ENCODE data around the gene CRTAP.
"Not testable (repeated sequence)": the region's sequence is repeated elsewhere in the genome, so short reads cannot be mapped to it uniquely, and the experiment has no call there.

The CRTAP gene

DNA sequence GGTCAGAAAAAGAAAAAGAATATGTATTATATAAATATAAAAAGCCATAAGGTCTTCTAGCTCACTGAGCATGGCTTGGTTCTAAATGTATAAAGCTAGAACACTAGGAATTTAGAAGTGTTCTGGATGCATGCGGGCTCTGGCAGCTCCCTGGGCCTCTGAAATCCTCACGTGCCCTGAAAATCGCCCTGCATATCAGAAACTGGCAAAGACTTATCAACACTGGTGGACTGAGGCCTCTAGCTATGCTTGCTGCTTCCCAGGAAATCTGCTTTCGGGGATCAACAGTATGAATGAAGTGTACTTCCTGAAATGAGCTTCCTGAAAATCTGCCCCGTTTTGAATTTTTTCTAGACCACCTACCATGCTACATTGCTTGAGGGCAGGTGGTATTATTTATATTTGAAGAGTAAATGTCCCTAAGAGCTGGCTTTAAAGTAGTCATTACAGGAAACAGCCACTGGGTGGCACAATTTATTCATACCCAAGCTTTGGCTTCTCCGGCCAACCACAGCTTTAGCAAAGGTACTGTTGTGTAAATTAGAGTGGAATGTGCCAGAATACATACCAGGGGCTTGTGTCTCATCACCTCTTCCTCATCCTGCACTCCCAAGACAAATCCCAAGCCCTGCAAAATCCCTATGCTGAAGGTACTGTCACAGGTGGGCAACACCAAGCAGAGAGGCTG is 17.7 kb downstream of the CRTAP start:
- H3K36me3 ChIP-seq (ENCODE audit: control insufficient read depth, insufficient read depth, low read length), result no peaks in the 10 kb centered on the region; the same call in 1 of the 2 replicates
- TF ChIP-seq CTCF (IDR thresholded peaks at IDR 0.05; ENCODE audit: insufficient read depth, low read length, poor library complexity, severe bottlenecking), result peak; percentile 61
- no peaks in the 10 kb centered on the region for H3K27me3 ChIP-seq (replicated peaks; ENCODE audit: control insufficient read depth, insufficient read depth, low read length)
- H3K4me3 ChIP-seq (replicated peaks; ENCODE audit: low read depth, low read length), result no peak overlapping the region
- DNase-seq (ENCODE audit: extremely low read depth, insufficient read length), result no peak

GRCh38 chr3:33132019-33132360 is 18.2 kb downstream of the CRTAP start:
- Histone ChIP-seq H3K27me3 (replicated peaks; ENCODE audit: control insufficient read depth, insufficient read depth, low read length) (no peaks in the 10 kb centered on the region), H3K36me3 (ENCODE audit: control insufficient read depth, insufficient read depth, low read length) (no peaks in the 10 kb centered on the region; the same call in 1 of the 2 replicates), H3K4me3 (replicated peaks; ENCODE audit: low read depth, low read length) (no peak overlapping the region)
- no peak for TF ChIP-seq CTCF (IDR thresholded peaks at IDR 0.05; ENCODE audit: insufficient read depth, low read length, poor library complexity, severe bottlenecking)
- DNase-seq (ENCODE audit: extremely low read depth, insufficient read length), result no peak

DNA sequence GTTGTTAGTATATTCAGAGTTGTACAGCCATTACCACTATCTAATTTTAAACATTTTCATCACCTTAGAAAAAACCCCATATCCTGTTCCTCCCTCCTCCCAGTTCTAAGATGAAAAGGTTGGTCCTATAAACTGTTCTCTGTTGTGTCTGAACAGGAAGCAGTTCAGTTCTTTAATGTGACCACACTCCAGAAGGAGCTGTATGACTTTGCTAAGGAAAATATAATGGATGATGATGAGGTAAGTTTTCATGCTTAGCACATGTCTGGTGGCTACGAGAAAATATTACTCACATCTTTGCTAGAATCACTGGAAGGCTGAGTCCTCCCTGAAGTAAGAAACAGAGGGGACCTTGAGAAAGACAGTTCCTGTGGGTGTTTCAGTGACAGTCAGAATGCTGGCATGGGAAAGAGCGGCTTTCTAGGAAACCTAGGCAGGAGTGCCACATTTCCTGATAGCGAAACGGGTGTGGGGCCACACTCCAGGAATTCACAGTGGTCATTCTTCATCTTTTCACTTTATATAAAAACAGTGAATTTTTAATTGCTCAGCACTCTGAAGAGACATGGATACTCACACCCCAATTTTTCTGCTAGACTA is 20.3 kb downstream of the CRTAP start:
- Histone ChIP-seq H3K4me3 (replicated peaks; ENCODE audit: low read depth, low read length) (no peak overlapping the region), H3K36me3 (ENCODE audit: control insufficient read depth, insufficient read depth, low read length) (no peaks in the 10 kb centered on the region; the same call in 1 of the 2 replicates), H3K27me3 (replicated peaks; ENCODE audit: control insufficient read depth, insufficient read depth, low read length) (no peaks in the 10 kb centered on the region)
- TF ChIP-seq CTCF (IDR thresholded peaks at IDR 0.05; ENCODE audit: insufficient read depth, low read length, poor library complexity, severe bottlenecking), result no peak
- no peak for DNase-seq (ENCODE audit: extremely low read depth, insufficient read length)

- Histone ChIP-seq H3K4me3 (replicated peaks; ENCODE audit: low read depth, low read length) (no peak overlapping the region), H3K36me3 (ENCODE audit: control insufficient read depth, insufficient read depth, low read length) (no peaks in the 10 kb centered on the region; the same call in 1 of the 2 replicates), H3K27me3 (replicated peaks; ENCODE audit: control insufficient read depth, insufficient read depth, low read length) (no peaks in the 10 kb centered on the region)
- no peak for TF ChIP-seq CTCF (IDR thresholded peaks at IDR 0.05; ENCODE audit: insufficient read depth, low read length, poor library complexity, severe bottlenecking)
- DNase-seq (ENCODE audit: extremely low read depth, insufficient read length), result no peak
Observed at GRCh38 chr3:33137691-33138090, 23.9 kb downstream of the CRTAP start.

- not testable (repeated sequence) for H3K36me3 ChIP-seq (ENCODE audit: control insufficient read depth, insufficient read depth, low read length); H3K27me3 ChIP-seq (replicated peaks; ENCODE audit: control insufficient read depth, insufficient read depth, low read length)
- DNase-seq (ENCODE audit: extremely low read depth, insufficient read length), result peak; percentile 60
- H3K4me3 ChIP-seq (replicated peaks; ENCODE audit: low read depth, low read length), result 0 out of 2 replicates have a peak overlapping the region, but pooled peaks have one; percentile 24
Observed at GRCh38 chr3:33139006-33139623, 25.3 kb downstream of the CRTAP start.

GRCh38 chr3:33139996-33140395 is 26.2 kb downstream of the CRTAP start:
- Histone ChIP-seq H3K4me3 (replicated peaks; ENCODE audit: low read depth, low read length) (no peak overlapping the region), H3K27me3 (replicated peaks; ENCODE audit: control insufficient read depth, insufficient read depth, low read length) (no peaks in the 10 kb centered on the region), H3K36me3 (ENCODE audit: control insufficient read depth, insufficient read depth, low read length) (no peaks in the 10 kb centered on the region; the same call in 1 of the 2 replicates)
- DNase-seq (ENCODE audit: extremely low read depth, insufficient read length), result no peak
- no peak for TF ChIP-seq CTCF (IDR thresholded peaks at IDR 0.05; ENCODE audit: insufficient read depth, low read length, poor library complexity, severe bottlenecking)

All from GM06990 (cell line).